Brain pericyte (primary cell): Measurements from ENCODE around the gene TMEM229B.

Experiments used
- DNase-seq: peaks from one replicate; pipeline ENCODE4 v3.0.0-alpha.2; 2012; ENCODE audit warnings: low read depth, low spot score

TMEM229B gene

GRCh38 chr14:67424539-67424938, 64.0 kb downstream of the TMEM229B start:
- DNase-seq, result no peak

- DNase-seq, result no peak
Measured at GRCh38 chr14:67423424-67423823, 65.1 kb downstream of the TMEM229B start.

GRCh38 chr14:67421356-67422224, 66.9 kb downstream of the TMEM229B start:
- DNase-seq, result no peak
